Sigmoid colon (tissue), 4 donors: ENCODE measurements around the gene PRIMA1.
A peak's percentile ranks its signal among the peaks of the same experiment; 100 is the strongest.

Experiments
- CTCF ChIP-seq, 4 experiments: fragments of 450-650 bp in 3 of 4; fragments of 200-600 bp in 1 of 4; IDR thresholded peaks; one replicate each; pipeline ENCODE4 v1.5.1; 2016 to 2019; ENCODE audit warnings: antibody characterized with exemption in 4 of 4, mild to moderate bottlenecking in 3 of 4, moderate library complexity in 2 of 4
- POLR2AphosphoS5 ChIP-seq, 4 donors: sonication (generic); formaldehyde crosslinking; IDR thresholded peaks; one replicate each; pipeline ENCODE4 v1.6.1; 2017; ENCODE audit warnings: antibody characterized with exemption in 4 of 4

GRCh38 chr14:93778453-93778852 is 9.8 kb downstream of the PRIMA1 start:
- TF ChIP-seq CTCF (IDR thresholded peaks at IDR 0.05): no peak
- TF ChIP-seq POLR2AphosphoS5 (IDR thresholded peaks at IDR 0.05): peak in 1 of 4 donors; percentile 5
